GM12891 (cell line): ENCODE results near the gene IL4R.

Source experiments
- POLR2A ChIP-seq: IDR thresholded peaks from 2 replicates; pipeline ENCODE4 v1.6.1; 2011; ENCODE audit warnings: low read depth, low read length, control low read depth
- TAF1 ChIP-seq: IDR thresholded peaks from 2 replicates; pipeline ENCODE4 v1.6.1; 2011; ENCODE audit warnings: low read depth, low read length, control low read depth

DNA sequence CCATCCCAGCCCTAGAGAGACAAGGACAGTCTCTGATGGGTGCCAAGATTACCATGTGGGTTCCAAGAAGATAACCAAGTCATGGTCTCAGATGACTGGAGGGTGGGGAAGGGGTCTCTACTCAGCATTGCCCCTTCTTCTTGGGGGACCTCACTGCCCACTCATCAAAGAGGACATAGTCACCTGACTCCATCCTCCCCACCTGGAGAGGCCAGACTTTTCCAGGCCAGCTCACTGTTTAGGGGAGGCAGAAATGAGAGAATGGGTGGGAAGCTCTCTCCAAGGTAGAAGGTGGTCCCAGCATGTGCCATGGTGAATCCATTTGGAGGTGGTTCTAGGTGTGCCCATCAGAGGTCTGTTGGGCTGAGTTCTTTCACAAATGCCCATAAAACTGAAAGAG is 67.5 kb downstream of the IL4R start:
- TF ChIP-seq POLR2A (no peak), TAF1 (no peak)
